ENCODE measurements around the gene SNX8. TPM values are rescaled to one million over a fixed set of nuclear protein-coding genes. Genes with fewer than 3 reads are reported as not detected.

Gene SNX8
- total and polyA plus RNA-seq, 2 of the 4 experiments (the other 2 are of a cell fraction): 7.7 to 55.9 TPM

GRCh38 chr7:2317556-2318293 is 3.5 kb upstream of the SNX8 start:
- in situ Hi-C loops (cut with MboI; ENCODE audit: low sequenced_read_pairs): no loop called here
- no peaks in the 10 kb centered on the region for H3K9me3 ChIP-seq (ENCODE audit: control insufficient read depth, insufficient read depth, low read length)
- no peak overlapping the region for H2BK15ac ChIP-seq (ENCODE audit: low read depth, low read length)
- BruUV-seq (replicated peaks): no TSS peak
- no peak overlapping the region for H3K4me3 ChIP-seq (ENCODE audit: insufficient read depth, low read depth, low read length)
- H2BK20ac ChIP-seq (ENCODE audit: low read depth, low read length): no peak overlapping the region
- peaks cover 9% of the 10 kb centered on the region for H3K9me1 ChIP-seq (ENCODE audit: insufficient read depth, low read length)
- H2BK120ac ChIP-seq (ENCODE audit: low read depth, low read length): no peak overlapping the region
- intact Hi-C loops (cut with micrococcal nuclease): no loop called here
- no peak overlapping the region for H2AFZ ChIP-seq (replicated peaks; ENCODE audit: low read length, poor library complexity)
- no peak overlapping the region for H3K56ac ChIP-seq (ENCODE audit: extremely low read depth, insufficient read depth, low read length)
- H2AK5ac ChIP-seq (ENCODE audit: low read depth, low read length): no peak overlapping the region
- no peak overlapping the region for H3K18ac ChIP-seq (ENCODE audit: low read depth, low read length)
- peaks cover 2% of the 10 kb centered on the region; the same call in 1 of the 2 replicates for H3K27me3 ChIP-seq (ENCODE audit: control insufficient read depth, insufficient read depth, low read length)
- dilution Hi-C loops (cut with HindIII; ENCODE audit: low sequenced_read_pairs, unreplicated experiment): no loop called here
- TF ChIP-seq MAZ (IDR thresholded peaks at IDR 0.05; ENCODE audit: borderline replicate concordance, low read depth, low read length) (no peak), MXI1 (IDR thresholded peaks at IDR 0.05; ENCODE audit: borderline replicate concordance, low read depth, low read length) (no peak), NFE2L2 (IDR thresholded peaks at IDR 0.05; ENCODE audit: low read depth, low read length) (no peak), ELK1 (IDR thresholded peaks at IDR 0.05; ENCODE audit: borderline replicate concordance, low read depth, low read length) (no peak)
- H3K36me3 ChIP-seq (ENCODE audit: control insufficient read depth, insufficient read depth, low read length): no peaks in the 10 kb centered on the region
- H3K4ac ChIP-seq (ENCODE audit: low read depth, low read length): no peak overlapping the region
- CTCF ChIA-PET: interaction anchor here (0.8 kb wide), 1 partner anchor 69 kb away, joined by 3 read pairs; no protein-coding TSS in a partner anchor
- no peak overlapping the region for H4K8ac ChIP-seq (ENCODE audit: low read depth in 2 of 2, low read length in 2 of 2)
- H3K27ac ChIP-seq (ENCODE audit: insufficient read depth, low read length): no peak overlapping the region
- H4K20me1 ChIP-seq (ENCODE audit: insufficient read depth, low read length): no peaks in the 10 kb centered on the region
- H3K79me1 ChIP-seq (ENCODE audit: low read depth in 1 of 2, low read length in 2 of 2): peaks cover 3 to 10% of the 10 kb centered on the region in 2 experiments; a peak in 3 of 4 replicates
- no peak overlapping the region for H2BK5ac ChIP-seq (ENCODE audit: low read depth, low read length, poor library complexity, severe bottlenecking)
- H4K5ac ChIP-seq (ENCODE audit: low read depth, low read length): no peak overlapping the region
- no peak overlapping the region for H2AK9ac ChIP-seq (replicated peaks; ENCODE audit: low read depth, low read length, poor library complexity)
- ATAC-seq (ENCODE audit: low read depth) (no peak), DNase-seq (no peak)
- 86% methylated on average over 5 of the region's 12 CpGs; no CpG with 5 or more reads in 1 of the 2 experiments for WGBS, 2 experiments (ENCODE audit: extremely low coverage in 2 of 2, insufficient read length in 1 of 2)
- POLR2A ChIA-PET (ENCODE audit: unreplicated experiment): interaction anchor here (0.6 kb wide), 1 partner anchor 133 kb away, joined by 4 read pairs; no protein-coding TSS in a partner anchor
- no peaks in the 10 kb centered on the region for H3K4me1 ChIP-seq (ENCODE audit: control insufficient read depth, insufficient read depth, low read length)
- H3K9ac ChIP-seq (ENCODE audit: low read depth, low read length): no peak overlapping the region
- H3K14ac ChIP-seq (replicated peaks; ENCODE audit: low read depth, low read length): no peak overlapping the region
- no peak overlapping the region for H4K91ac ChIP-seq (ENCODE audit: insufficient read depth, low read depth, low read length)
- no peak overlapping the region for H3K23ac ChIP-seq (ENCODE audit: low read depth, low read length)
- H3K4me2 ChIP-seq (ENCODE audit: low read depth, low read length): no peak overlapping the region

All from IMR-90 (cell line).